Gastrocnemius medialis (tissue), 4 donors: ENCODE measurements around the gene CLPSL2.

ENCODE experiments used
- CTCF ChIP-seq, 5 experiments: fragments of 450-650 bp in 3 of 5; fragments of 200-600 bp in 2 of 5; sonication (generic) in 2 of 5; IDR thresholded peaks in 4 of 5; conservative IDR thresholded peaks in 1 of 5; 1 replicate in 4 of 5; 2 replicates in 1 of 5; pipeline ENCODE4 v1.5.1; 2016 to 2019; ENCODE audit warnings: antibody characterized with exemption in 5 of 5, mild to moderate bottlenecking in 3 of 5, moderate library complexity in 3 of 5
- POLR2A ChIP-seq, 2 donors: fragments of 450-650 bp; IDR thresholded peaks; one replicate each; pipeline ENCODE4 v1.6.1; 2017; ENCODE audit warnings: antibody characterized with exemption in 2 of 2, mild to moderate bottlenecking in 2 of 2, moderate library complexity in 2 of 2

DNA sequence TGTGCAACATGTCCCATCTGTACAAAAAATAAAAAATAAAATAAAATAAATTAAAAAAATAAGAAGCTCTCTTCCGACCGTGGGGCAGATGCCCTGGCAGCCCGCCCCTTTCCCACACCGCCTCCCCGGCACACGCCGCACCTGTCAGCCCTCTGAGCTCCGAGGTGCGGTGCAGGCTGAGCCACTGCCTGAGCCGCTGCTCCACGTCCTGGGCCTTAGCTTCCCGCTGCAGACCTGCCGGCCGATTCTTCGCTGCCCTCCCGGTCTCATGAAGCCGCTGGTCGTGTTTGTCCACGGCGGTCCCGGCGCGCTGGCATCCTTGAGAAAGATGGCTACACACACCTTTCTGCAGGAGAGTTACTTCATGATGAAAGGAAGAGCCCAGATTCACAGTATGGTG, 10.7 kb upstream of the CLPSL2 start:
- no peak for TF ChIP-seq POLR2A (IDR thresholded peaks at IDR 0.05)
- TF ChIP-seq CTCF (IDR thresholded peaks at IDR 0.05 in 4 of 5, conservative IDR thresholded peaks at IDR 0.05 in 1 of 5) = no peak
